ENCODE data around the gene ACADM.

- TF ChIP-seq CTCF (conservative IDR thresholded peaks at IDR 0.05), result no peak
- TF ChIP-seq ZFX (IDR thresholded peaks at IDR 0.05), result no peak
Observed at GRCh38 chr1:75745276-75745675, 20.8 kb downstream of the ACADM start.

Measured in C4-2B (cell line).